ENCODE measurements around the gene MYLK.

DNA sequence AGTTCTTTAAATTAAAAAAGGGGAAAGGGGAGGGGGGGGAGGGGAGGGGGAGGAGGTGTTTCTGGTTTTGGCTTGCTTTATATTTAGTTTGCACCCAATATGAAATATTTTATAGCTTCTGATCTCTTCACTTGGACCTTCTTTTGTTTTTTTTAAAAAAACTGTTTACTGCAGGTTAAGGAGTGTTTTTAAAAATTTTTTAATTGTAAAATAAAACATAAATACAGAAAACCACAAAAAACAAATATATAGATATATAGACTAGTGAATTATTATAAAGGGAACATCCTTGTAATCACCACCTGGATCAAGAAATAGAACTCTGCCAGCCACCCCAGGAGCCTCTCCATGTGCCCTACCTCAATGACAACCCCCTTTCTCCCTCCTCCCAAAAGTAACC is 861 bp upstream of the MYLK start:
- TF ChIP-seq, protein P1, sequence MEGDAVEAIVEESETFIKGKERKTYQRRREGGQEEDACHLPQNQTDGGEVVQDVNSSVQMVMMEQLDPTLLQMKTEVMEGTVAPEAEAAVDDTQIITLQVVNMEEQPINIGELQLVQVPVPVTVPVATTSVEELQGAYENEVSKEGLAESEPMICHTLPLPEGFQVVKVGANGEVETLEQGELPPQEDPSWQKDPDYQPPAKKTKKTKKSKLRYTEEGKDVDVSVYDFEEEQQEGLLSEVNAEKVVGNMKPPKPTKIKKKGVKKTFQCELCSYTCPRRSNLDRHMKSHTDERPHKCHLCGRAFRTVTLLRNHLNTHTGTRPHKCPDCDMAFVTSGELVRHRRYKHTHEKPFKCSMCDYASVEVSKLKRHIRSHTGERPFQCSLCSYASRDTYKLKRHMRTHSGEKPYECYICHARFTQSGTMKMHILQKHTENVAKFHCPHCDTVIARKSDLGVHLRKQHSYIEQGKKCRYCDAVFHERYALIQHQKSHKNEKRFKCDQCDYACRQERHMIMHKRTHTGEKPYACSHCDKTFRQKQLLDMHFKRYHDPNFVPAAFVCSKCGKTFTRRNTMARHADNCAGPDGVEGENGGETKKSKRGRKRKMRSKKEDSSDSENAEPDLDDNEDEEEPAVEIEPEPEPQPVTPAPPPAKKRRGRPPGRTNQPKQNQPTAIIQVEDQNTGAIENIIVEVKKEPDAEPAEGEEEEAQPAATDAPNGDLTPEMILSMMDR (IDR thresholded peaks at IDR 0.05), result no peak
- no peak for TF ChIP-seq POLR2A (IDR thresholded peaks at IDR 0.05)
